ENCODE measurements around the gene KANSL1.

KANSL1 gene

GRCh38 chr17:45995627-45996270, 197.5 kb downstream of the KANSL1 start:
- no peak for DNase-seq

DNA sequence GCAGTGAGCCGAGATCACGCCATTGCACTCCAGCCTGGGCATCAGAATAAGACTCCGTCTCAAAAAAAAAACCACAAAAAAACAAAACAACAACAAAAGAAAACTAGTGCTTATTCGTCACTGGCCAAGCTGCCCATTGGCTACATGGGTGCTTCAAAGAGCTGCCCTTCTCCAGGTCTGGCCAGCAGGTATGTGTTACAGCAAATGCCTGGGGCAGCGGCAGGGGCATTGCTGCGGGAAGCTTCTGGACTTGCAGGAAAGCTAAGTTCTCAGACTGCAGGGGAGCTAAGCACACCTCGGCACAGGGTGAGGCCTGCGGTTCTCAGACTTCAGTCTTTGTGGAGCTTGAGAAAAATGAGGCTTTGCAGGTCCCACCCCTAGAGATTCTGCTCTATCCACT, 198.2 kb downstream of the KANSL1 start:
- no peak for DNase-seq

GRCh38 chr17:45993962-45994627, 199.1 kb downstream of the KANSL1 start:
- no peak for DNase-seq

DNA sequence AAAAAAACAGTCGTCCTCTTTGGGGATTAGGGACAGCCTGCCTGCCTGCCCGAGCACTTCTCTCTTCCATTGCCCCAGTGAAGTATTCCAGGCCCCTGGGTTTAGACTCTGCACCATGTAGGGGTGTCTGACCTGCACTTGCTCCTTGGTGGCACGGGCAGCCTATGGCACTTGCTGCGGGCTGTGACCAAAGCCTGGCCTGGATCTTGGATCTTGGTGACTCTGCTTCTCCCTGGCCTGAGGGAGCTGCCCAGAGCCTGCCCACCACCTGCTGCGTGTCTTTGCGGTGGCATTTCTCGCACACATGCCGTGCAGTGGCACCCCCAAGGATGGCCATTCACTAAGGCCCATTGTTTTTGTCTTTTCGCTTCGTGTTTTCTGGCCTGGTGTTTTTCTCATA, 200.3 kb downstream of the KANSL1 start:
- no peak for DNase-seq

GRCh38 chr17:45992175-45992574, 201.1 kb downstream of the KANSL1 start:
- DNase-seq: no peak

GRCh38 chr17:45991341-45991740, 201.9 kb downstream of the KANSL1 start:
- no peak for DNase-seq

DNA sequence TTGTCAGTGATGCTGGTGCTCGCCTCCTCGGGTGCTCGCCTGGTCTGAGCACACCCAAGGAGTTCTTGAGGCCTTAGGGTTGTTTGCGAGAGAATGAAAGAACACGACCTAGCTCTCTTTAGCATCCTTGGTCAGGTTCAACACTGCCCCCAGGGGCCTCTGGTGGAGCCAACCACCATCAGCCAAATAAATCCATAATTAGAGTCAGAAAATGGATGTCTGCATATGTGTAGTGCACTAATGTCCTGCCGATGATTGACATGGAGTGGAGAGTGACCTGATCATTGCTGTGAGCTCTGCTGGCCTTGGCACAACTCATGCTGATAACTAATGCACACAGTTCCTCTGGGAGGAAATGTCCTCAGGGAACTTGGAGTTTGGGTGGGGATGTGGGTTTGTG, 202.3 kb downstream of the KANSL1 start:
- DNase-seq: no peak

DNA sequence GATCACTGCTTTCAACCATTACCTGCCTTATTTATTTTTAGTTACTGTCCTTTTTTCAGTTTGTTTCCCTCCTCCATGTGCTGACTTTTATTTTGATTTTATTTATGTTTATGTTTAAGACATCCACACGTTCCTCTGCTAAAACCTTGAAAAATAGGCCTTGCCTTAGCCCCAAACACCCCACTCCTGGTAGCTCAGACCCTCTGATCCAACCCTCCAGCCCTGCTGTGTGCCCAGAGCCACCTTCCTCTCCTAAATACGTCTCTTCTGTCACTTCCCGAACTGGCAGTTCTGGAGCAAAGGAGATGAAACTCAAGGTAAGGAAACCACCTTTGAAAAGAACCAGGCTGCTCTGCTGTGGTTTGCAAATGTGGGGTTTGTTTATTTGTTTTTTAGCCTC, 203.5 kb downstream of the KANSL1 start:
- no peak for DNase-seq

DNA sequence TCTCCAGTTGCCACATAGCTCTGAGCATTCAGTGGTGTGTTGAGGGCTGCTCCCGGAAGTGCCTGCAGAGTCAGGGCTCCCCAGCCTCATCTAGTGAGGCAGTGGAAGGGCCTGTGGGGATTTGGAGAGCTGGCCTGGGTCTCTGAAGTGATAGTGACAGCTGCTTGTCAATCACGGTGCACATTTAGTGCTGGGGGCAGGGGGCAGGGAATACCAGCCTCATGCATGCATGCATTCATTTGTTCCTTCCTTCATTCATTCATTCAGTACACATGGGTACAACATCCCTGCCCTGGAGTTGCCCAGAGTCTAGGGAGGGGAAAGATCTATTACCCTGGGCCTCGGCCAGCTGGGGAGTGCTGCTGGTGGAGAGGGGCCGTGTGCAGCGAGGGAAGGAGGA, 205.5 kb downstream of the KANSL1 start:
- DNase-seq: no peak

DNA sequence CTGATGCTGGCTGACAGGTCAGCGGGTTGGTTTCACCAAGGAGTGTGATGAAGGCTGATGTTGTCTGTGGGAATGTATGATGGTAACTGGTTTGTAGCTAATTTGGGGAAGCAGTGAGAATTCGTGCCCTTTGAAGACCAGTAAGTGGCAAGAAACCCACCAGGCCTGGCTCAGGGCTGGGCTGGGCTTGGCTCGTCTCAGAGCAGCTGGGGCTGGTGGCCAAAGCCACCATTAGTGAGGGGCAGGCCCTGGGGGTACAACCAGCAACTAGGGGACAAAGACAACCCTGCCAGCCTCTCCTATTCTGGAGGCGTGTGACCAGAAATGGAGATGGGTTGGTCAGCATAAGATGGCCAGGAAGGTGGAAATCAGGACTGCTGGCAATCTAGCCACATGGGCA, 207.2 kb downstream of the KANSL1 start:
- no peak for DNase-seq

DNA sequence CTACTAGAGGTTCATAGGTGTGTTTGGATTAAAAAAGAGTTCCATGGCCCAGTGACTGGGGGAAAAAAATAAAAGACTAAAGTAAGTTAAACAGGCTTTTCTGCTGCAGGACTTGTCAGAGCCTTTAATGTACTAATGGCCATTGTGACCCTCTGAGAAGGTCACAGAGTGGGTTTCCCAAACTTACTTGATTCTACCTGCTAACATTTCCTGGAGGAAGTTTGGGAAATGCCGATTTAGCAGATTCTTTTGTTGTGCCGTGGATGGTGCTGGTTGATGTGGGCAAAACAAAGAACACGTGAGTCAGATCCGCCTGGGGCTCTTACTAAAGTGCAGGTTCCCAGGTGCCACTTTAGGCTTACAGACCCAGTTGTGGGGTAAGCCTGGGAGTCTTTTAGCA, 207.8 kb downstream of the KANSL1 start:
- DNase-seq: no peak

DNA sequence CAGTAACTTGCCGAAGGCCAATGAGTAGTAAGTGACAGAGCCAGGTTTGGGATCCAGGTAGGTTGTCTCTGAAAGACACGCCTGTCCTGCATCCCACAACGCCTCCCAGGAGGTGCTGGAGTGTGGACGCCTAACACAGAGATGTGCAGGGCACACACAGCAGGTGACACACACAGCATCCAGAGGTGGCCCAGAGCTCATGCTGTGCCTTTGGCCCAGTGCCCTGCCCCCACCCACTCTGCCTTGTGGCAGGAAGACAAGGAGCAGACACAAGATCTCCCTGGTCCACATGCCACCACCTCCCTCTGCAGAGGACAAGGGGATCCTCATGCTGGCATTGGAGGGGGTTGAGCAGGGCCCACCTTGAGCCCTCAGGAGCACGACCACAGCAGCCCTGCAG, 208.9 kb downstream of the KANSL1 start:
- no peak for DNase-seq

GRCh38 chr17:45983614-45984310, 209.5 kb downstream of the KANSL1 start:
- DNase-seq: no peak

DNA sequence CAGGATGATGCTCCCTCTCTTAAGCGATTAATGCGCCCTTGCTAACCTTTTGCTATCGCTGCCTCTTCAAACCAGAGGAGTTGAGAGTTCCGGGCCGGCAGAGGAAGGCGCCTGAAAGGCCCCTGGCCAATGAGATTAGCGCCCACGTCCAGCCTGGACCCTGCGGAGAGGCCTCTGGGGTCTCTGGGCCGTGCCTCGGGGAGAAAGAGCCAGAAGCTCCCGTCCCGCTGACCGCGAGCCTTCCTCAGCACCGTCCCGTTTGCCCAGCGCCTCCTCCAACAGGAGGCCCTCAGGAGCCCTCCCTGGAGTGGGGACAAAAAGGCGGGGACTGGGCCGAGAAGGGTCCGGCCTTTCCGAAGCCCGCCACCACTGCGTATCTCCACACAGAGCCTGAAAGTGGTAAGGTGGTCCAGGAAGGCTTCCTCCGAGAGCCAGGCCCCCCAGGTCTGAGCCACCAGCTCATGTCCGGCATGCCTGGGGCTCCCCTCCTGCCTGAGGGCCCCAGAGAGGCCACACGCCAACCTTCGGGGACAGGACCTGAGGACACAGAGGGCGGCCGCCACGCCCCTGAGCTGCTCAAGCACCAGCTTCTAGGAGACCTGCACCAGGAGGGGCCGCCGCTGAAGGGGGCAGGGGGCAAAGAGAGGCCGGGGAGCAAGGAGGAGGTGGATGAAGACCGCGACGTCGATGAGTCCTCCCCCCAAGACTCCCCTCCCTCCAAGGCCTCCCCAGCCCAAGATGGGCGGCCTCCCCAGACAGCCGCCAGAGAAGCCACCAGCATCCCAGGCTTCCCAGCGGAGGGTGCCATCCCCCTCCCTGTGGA, 210.2 kb downstream of the KANSL1 start:
- no peak for DNase-seq

DNA sequence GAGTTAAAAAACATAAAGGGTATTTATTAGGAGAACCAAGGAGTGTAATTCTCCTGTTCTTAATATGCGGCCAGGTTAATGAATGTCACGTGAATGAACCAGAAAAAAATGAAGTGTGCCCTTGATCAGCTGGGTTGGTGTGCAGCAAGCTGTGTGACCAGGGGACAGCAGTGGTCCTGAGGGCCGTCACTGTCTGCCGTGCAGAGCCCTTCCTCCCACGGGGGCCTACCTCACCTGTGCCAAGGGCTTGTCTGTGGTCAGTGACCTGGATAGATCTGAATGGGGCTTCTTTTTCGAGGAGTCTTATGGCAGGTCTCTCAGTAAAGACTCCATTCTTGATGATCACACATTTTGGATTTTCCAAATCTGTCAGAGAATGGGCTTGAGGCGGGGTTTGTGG, 211.9 kb downstream of the KANSL1 start:
- no peak for DNase-seq

- no peak for DNase-seq
Observed at GRCh38 chr17:45980855-45981254, 212.4 kb downstream of the KANSL1 start.

Data from CD4-positive, alpha-beta T cell treated with Interleukin-6 for 4 hours (primary cell).